ENCODE measurements around the gene RNU4-1.
"Not testable (repeated sequence)": the region's sequence is repeated elsewhere in the genome, so short reads cannot be mapped to it uniquely, and the experiment has no call there.

Gene RNU4-1

GRCh38 chr12:120258323-120258896, 34.6 kb downstream of the RNU4-1 start:
- DNase-seq (ENCODE audit: low read depth): no peak

GRCh38 chr12:120257041-120257821, 35.8 kb downstream of the RNU4-1 start:
- peak; percentile 95 for DNase-seq (ENCODE audit: low read depth)

GRCh38 chr12:120254809-120255208, 38.2 kb downstream of the RNU4-1 start:
- no peak for DNase-seq (ENCODE audit: low read depth)

GRCh38 chr12:120253313-120253712, 39.7 kb downstream of the RNU4-1 start:
- DNase-seq (ENCODE audit: low read depth): not testable (repeated sequence)

GRCh38 chr12:120252071-120252906, 40.7 kb downstream of the RNU4-1 start:
- no peak for DNase-seq (ENCODE audit: low read depth)

GRCh38 chr12:120251364-120252070, 41.5 kb downstream of the RNU4-1 start:
- not testable (repeated sequence) for DNase-seq (ENCODE audit: low read depth)

- DNase-seq (ENCODE audit: low read depth): peak; percentile 41
Observed at GRCh38 chr12:120249875-120250795, 42.9 kb downstream of the RNU4-1 start.

- DNase-seq (ENCODE audit: low read depth): no peak
Observed at GRCh38 chr12:120249266-120249874, 43.7 kb downstream of the RNU4-1 start.

- DNase-seq (ENCODE audit: low read depth): peak; percentile 77
Observed at GRCh38 chr12:120247621-120248030, 45.4 kb downstream of the RNU4-1 start.

- DNase-seq (ENCODE audit: low read depth): no peak
Observed at GRCh38 chr12:120247183-120247582, 45.9 kb downstream of the RNU4-1 start.

GRCh38 chr12:120246705-120247104, 46.3 kb downstream of the RNU4-1 start:
- not testable (repeated sequence) for DNase-seq (ENCODE audit: low read depth)

Data from fibroblast of gingiva (primary cell).